Activated B cell treated with CpG ODN at 0.5 μM for 24 hours (primary cell): ENCODE data around the gene ACKR3. TPM values are rescaled to one million over a fixed set of nuclear protein-coding genes. Genes with fewer than 3 reads are reported as not detected.

Experiments used
- ATAC-seq: fragments of 200-7000 bp; cut with Tn5 transposase; one replicate; pipeline ENCODE4 v1.10.0; 2021; ENCODE audit warnings: low read depth, mild to moderate bottlenecking, moderate library complexity
- CTCF ChIA-PET: fragments of 350-600 bp; sonication (Branson Sonifier 250); formaldehyde crosslinking; loops from one replicate; lab custom pipeline; 2021; ENCODE audit warnings: antibody characterized with exemption; lab: Charles Lee
- POLR2A ChIA-PET: fragments of 350-600 bp; sonication (Branson Sonifier 250); formaldehyde crosslinking; loops from one replicate; lab custom pipeline; 2021; ENCODE audit warnings: antibody characterized with exemption; lab: Charles Lee
- DNase-seq: peaks from one replicate; pipeline ENCODE4 v3.0.0; 2022
- H3K27ac Mint-ChIP-seq: one replicate; pipeline ENCODE4 v1.8.0; 2020; ENCODE audit warnings: mixed read lengths
- H3K27me3 Mint-ChIP-seq: one replicate; pipeline ENCODE4 v1.8.0; 2021; ENCODE audit warnings: mixed read lengths
- H3K36me3 Mint-ChIP-seq: one replicate; pipeline ENCODE4 v1.8.0; 2021; ENCODE audit warnings: low read depth, mixed read lengths
- H3K4me1 Mint-ChIP-seq: one replicate; pipeline ENCODE4 v1.8.0; 2021; ENCODE audit warnings: mixed read lengths
- H3K4me3 Mint-ChIP-seq: one replicate; pipeline ENCODE4 v1.8.0; 2020; ENCODE audit warnings: mild to moderate bottlenecking, mixed read lengths
- H3K9me3 Mint-ChIP-seq: one replicate; pipeline ENCODE4 v1.8.0; 2020; ENCODE audit warnings: mixed read lengths
- intact Hi-C: fragments of 100-400 bp; cut with micrococcal nuclease; formaldehyde crosslinking; loops from one replicate; pipeline ENCODE4 v1.15.1; 2024
- total RNA-seq: library from RNA; stranded (reverse); gene quantifications from 2 replicates; pipeline ENCODE4 v1.2.3, GENCODE V29; 2022
- TF ChIP-seq, protein P1 (sequence below): fragments of 200-600 bp; IDR thresholded peaks from one replicate; pipeline ENCODE4 v1.8.0; 2022; ENCODE audit warnings: antibody characterized with exemption, mild to moderate bottlenecking

Gene ACKR3
- total RNA-seq, 1 donor from 2014 or later: 6.6 TPM

DNA sequence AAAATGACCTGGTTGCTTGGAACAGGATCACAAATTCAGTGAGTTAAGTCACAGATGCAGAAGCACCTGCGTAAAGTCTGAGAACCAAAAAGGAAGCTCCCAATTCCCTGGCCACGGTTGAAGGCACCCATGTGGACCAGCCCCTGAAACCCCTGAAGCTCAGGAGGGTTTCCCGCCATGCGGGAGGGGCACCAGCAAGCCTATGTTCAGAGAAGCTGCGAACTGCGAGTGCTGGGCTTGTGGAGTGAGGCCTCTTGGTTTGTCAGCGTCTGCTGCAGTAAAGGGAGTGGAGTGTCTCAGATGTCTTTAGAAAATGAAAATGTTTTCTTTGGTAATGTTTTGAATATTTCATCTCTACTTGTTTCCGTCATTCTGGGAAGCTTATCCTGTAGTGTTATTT is 16.1 kb upstream of the ACKR3 start:
- no peak overlapping the region for H3K27ac Mint-ChIP-seq
- CTCF ChIA-PET: interaction anchor here (1.4 to 2.4 kb wide), 2 partner anchors 15 to 41 kb away, joined by 5 to 14 read pairs; partner anchors contain the start of gene ACKR3
- POLR2A ChIA-PET: interaction anchor here (0.8 to 1.0 kb wide), 2 partner anchors 15 to 17 kb away, joined by 3 read pairs; partner anchors contain the start of gene ACKR3
- peaks cover 4% of the 10 kb centered on the region for H3K9me3 Mint-ChIP-seq
- ATAC-seq: no peak
- H3K36me3 Mint-ChIP-seq: no peaks in the 10 kb centered on the region
- no peaks in the 10 kb centered on the region for H3K27me3 Mint-ChIP-seq
- H3K4me3 Mint-ChIP-seq: no peak overlapping the region
- intact Hi-C loops: no loop called here
- H3K4me1 Mint-ChIP-seq: peaks cover 67% of the 10 kb centered on the region
- no peak for DNase-seq
- TF ChIP-seq, protein P1, sequence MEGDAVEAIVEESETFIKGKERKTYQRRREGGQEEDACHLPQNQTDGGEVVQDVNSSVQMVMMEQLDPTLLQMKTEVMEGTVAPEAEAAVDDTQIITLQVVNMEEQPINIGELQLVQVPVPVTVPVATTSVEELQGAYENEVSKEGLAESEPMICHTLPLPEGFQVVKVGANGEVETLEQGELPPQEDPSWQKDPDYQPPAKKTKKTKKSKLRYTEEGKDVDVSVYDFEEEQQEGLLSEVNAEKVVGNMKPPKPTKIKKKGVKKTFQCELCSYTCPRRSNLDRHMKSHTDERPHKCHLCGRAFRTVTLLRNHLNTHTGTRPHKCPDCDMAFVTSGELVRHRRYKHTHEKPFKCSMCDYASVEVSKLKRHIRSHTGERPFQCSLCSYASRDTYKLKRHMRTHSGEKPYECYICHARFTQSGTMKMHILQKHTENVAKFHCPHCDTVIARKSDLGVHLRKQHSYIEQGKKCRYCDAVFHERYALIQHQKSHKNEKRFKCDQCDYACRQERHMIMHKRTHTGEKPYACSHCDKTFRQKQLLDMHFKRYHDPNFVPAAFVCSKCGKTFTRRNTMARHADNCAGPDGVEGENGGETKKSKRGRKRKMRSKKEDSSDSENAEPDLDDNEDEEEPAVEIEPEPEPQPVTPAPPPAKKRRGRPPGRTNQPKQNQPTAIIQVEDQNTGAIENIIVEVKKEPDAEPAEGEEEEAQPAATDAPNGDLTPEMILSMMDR: no peak

DNA sequence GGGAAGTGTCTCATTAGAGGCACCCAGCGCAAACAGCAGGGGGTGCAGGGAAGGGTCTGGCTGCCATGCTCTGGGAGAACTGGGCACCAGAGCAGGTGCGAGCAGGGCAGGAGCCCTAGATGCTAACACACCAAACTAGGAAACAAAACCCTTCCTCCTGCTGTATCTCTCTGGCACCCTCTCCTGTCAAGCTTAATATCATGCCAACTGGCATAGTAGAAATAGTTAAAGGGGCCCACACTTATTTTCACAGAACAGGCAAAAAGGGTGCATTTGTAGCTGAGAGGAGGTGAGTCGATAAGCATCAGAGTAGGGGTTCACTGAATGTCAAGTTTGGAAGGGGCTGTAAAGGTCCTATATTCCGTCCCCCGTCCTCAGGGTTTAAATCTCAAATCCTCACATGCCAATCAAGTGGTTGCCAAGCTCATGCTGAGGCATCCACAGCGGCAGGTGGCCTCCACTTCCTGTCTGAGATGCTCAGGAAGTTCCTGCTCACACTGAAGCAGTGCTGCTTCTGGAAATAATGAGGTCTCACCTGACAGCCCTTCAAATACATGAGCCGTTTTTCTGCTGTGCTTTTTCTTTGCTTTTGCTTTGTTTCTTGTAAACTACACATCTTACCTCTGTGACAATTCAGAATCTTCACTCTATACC is 14.9 kb upstream of the ACKR3 start:
- ATAC-seq (no peak), DNase-seq (no peak)
- TF ChIP-seq, protein P1: no peak
- H3K4me3 Mint-ChIP-seq: peak overlapping the region; percentile 16
- H3K36me3 Mint-ChIP-seq: no peaks in the 10 kb centered on the region
- peaks cover 65% of the 10 kb centered on the region for H3K4me1 Mint-ChIP-seq
- no peak overlapping the region for H3K27ac Mint-ChIP-seq
- H3K9me3 Mint-ChIP-seq: peaks cover 4% of the 10 kb centered on the region
- ChIA-PET POLR2A (interaction anchor here (0.7 to 2.0 kb wide), 5 partner anchors 8 to 20 kb away, joined by 3 to 11 read pairs (median 5); no protein-coding TSS in a partner anchor), CTCF (interaction anchor here (0.9 to 2.4 kb wide), 3 partner anchors 14 to 42 kb away, joined by 3 to 14 read pairs (median 3); partner anchors contain the start of gene ACKR3)
- no peaks in the 10 kb centered on the region for H3K27me3 Mint-ChIP-seq
- intact Hi-C loops: no loop called here

DNA sequence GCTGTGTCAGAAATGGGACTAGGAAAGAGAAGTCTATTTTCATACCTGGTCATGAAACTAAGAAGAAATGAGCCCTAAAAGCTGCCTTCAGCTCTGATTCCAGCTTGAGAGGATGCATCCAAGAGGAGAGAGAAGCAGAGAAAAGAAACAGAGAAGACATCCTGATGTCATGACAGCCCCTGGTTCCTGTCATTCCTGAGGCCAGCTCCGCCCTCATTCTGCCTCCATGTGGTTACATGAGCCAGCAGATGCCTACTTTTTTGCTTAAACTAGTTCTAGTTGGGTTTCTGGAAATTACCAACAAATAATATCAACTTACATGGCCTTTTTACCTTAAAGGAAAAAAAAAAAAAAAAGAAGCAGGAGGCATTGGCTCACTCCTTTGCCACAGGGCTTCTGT is 14.1 kb upstream of the ACKR3 start:
- Mint-ChIP-seq H3K9me3 (peaks cover 4% of the 10 kb centered on the region), H3K36me3 (no peaks in the 10 kb centered on the region)
- POLR2A ChIA-PET: interaction anchor here (0.7 to 2.0 kb wide), 3 partner anchors 9 to 12 kb away, joined by 3 to 11 read pairs (median 6); no protein-coding TSS in a partner anchor

DNA sequence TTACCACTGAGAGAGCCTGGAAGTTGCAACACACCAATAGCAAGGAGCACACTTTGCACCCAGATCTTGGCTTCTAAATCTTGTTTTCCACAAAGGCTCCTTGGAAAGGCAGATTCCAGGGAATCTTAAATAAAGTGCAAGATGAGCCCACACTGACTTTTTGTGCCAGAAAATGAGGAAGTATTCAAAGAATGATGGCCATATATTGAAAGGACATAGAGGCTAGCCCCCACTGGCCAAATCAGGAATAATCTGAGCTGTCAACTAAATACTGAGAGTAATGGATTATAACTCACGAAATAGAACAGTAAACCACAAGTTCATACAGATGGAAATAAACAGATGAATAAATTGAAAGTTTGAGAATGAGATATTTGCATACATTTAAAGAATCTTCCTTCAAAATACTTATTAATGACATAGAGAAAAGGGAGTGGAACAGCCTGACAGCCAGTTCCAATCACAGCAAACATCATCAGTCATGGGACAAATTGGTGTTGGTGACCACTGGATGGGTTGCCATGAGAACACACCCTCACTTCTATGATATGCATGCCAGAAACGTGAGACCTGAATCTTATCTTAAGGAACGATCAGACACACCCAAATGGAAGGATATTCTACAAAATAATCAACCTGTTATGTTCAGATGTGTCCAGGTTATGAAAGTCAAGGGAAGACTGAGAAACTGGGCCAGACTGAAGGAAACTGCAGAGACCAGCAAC is 12.2 kb upstream of the ACKR3 start:
- intact Hi-C loops: no loop called here
- Mint-ChIP-seq H3K27me3 (peaks cover 2% of the 10 kb centered on the region), H3K36me3 (no peaks in the 10 kb centered on the region), H3K27ac (no peak overlapping the region), H3K4me1 (peaks cover 48% of the 10 kb centered on the region), H3K4me3 (no peak overlapping the region), H3K9me3 (peaks cover 4% of the 10 kb centered on the region)
- DNase-seq: no peak
- ChIA-PET POLR2A (no interaction called here), CTCF (interaction anchor here (1.8 kb wide), 1 partner anchor 11 kb away, joined by 6 read pairs; no protein-coding TSS in a partner anchor)
- no peak for ATAC-seq
- TF ChIP-seq, protein P1: no peak

More for the DNA sequence above, 14.1 kb upstream of the ACKR3 start:
- H3K27me3 Mint-ChIP-seq: no peaks in the 10 kb centered on the region
- CTCF ChIA-PET: interaction anchor here (1.3 to 2.4 kb wide), 2 partner anchors 13 to 41 kb away, joined by 3 to 14 read pairs; partner anchors contain the start of gene ACKR3
- H3K4me3 Mint-ChIP-seq: no peak overlapping the region
- DNase-seq: no peak
- intact Hi-C loops: no loop called here
- ATAC-seq: no peak
- H3K27ac Mint-ChIP-seq: no peak overlapping the region
- peaks cover 60% of the 10 kb centered on the region for H3K4me1 Mint-ChIP-seq
- TF ChIP-seq, protein P1: no peak
